ENCODE measurements around the gene SALL3.

SALL3 gene

DNA sequence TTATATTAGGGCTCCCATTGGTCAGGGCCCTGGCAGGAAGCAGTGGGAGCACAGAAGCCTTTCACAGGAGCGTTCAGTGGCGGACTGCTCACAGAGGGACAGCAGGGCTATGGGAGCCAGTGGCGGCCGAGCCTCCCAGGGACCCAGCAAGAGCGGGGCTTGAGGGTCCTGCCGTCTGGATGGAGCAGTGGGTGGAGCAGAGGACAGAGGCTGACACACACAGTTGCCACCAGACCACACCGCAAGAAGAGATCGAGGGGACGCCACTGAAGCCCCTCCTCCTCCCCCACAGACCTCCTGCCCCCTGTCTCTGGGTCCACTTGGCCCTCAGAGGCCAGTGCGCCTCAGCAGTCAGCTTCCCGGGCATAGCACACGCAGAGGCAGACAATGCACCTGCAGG is 39.3 kb downstream of the SALL3 start:
- TF ChIP-seq CTCF (conservative IDR thresholded peaks at IDR 0.05; ENCODE audit: low read length): no peak
- no peak overlapping the region for H3K4me3 ChIP-seq (ENCODE audit: low read length)
- no peak for DNase-seq (ENCODE audit: low read depth)

- DNase-seq (ENCODE audit: low read depth): no peak
- H3K4me3 ChIP-seq (ENCODE audit: low read length): no peak overlapping the region
- TF ChIP-seq CTCF (conservative IDR thresholded peaks at IDR 0.05; ENCODE audit: low read length): no peak
These were observed 40.3 kb downstream of the SALL3 start for GRCh38 chr18:79019881-79020280.

DNA sequence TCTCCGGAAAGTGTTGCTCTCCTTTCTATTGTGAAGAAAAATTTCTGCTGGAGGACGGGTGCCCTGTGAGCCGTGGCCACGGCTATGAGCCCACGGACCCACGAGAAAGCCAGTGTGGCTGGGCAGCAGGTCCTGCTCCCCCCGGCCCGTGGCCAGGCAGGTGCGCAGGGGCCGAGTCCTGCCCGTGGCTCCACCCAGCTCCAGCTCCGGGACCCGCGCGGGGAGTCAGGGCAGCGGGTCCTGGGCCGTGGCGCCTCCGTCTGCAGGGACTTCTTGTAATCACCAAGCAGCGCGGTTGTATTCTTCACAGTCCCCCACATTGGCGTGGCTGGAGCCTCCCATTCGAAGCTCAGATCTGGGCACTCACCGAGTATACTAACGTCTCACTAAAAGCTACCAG is 43.0 kb downstream of the SALL3 start:
- DNase-seq (ENCODE audit: low read depth): no peak
- no peak for TF ChIP-seq CTCF (conservative IDR thresholded peaks at IDR 0.05; ENCODE audit: low read length)
- no peak overlapping the region for H3K4me3 ChIP-seq (ENCODE audit: low read length)

DNA sequence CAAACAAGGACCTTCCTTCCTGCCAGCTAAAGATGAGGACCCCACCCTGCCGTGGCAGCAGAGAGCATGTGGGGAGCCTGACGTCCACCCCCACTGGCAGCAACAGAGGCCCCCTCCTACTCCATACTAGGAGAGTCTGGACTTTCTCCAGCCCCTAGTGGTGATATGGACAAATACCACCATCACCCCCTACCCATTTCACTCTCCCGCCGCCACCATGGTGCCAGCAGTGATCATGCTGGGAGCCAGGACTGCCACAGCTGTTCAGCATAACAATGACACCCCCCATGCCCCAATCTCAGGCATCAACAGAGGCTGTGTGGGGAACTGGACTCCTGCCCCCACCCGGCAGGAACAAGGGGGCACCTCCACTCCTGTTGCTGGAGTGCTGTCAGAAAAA is 46.9 kb downstream of the SALL3 start:
- no peak for DNase-seq (ENCODE audit: low read depth)
- TF ChIP-seq CTCF (conservative IDR thresholded peaks at IDR 0.05; ENCODE audit: low read length): no peak

GRCh38 chr18:79030680-79031079 is 51.1 kb downstream of the SALL3 start:
- DNase-seq (ENCODE audit: low read depth): no peak
- no peak overlapping the region for H3K4me3 ChIP-seq (ENCODE audit: low read length)
- TF ChIP-seq CTCF (conservative IDR thresholded peaks at IDR 0.05; ENCODE audit: low read length): no peak

More for the DNA sequence above, 46.9 kb downstream of the SALL3 start:
- no peak overlapping the region for H3K4me3 ChIP-seq (ENCODE audit: low read length)

GRCh38 chr18:79042276-79042675 is 62.7 kb downstream of the SALL3 start:
- no peak for DNase-seq (ENCODE audit: low read depth)
- no peak overlapping the region for H3K4me3 ChIP-seq (ENCODE audit: low read length)
- no peak for TF ChIP-seq CTCF (conservative IDR thresholded peaks at IDR 0.05; ENCODE audit: low read length)

- no peak for DNase-seq (ENCODE audit: low read depth)
- TF ChIP-seq CTCF (conservative IDR thresholded peaks at IDR 0.05; ENCODE audit: low read length): no peak
These were observed 63.7 kb downstream of the SALL3 start for GRCh38 chr18:79043288-79043687.

More at GRCh38 chr18:79043288-79043687, 63.7 kb downstream of the SALL3 start:
- no peak overlapping the region for H3K4me3 ChIP-seq (ENCODE audit: low read length)

Data from AG10803 (cell line).